HG03108 (cell line): ENCODE results near the gene ODF2.
"Not testable (repeated sequence)": the region's sequence is repeated elsewhere in the genome, so short reads cannot be mapped to it uniquely, and the experiment has no call there.

Experiments used
- ATAC-seq: cut with Tn5 transposase; IDR thresholded peaks from one replicate; pipeline ENCODE4 v1.9.1; 2021; ENCODE audit warnings: moderate library complexity; ENCODE audit not compliant: unreplicated experiment

ODF2 gene

GRCh38 chr9:128482186-128482585 lies 26.4 kb downstream of the ODF2 start:
- ATAC-seq: no peak

- no peak for ATAC-seq
Observed at GRCh38 chr9:128484686-128485413, 29.0 kb downstream of the ODF2 start.

GRCh38 chr9:128485414-128485855 lies 29.6 kb downstream of the ODF2 start:
- no peak for ATAC-seq

- no peak for ATAC-seq
Observed at GRCh38 chr9:128486201-128486600, 30.4 kb downstream of the ODF2 start.

GRCh38 chr9:128493424-128493823 lies 37.6 kb downstream of the ODF2 start:
- no peak for ATAC-seq

- no peak for ATAC-seq
Observed at GRCh38 chr9:128494108-128494745, 38.4 kb downstream of the ODF2 start.

- ATAC-seq: no peak
Observed at GRCh38 chr9:128494746-128495129, 38.9 kb downstream of the ODF2 start.

GRCh38 chr9:128495296-128495695 lies 39.5 kb downstream of the ODF2 start:
- ATAC-seq: no peak

GRCh38 chr9:128495804-128496417 lies 40.1 kb downstream of the ODF2 start:
- ATAC-seq: no peak

- no peak for ATAC-seq
Observed at GRCh38 chr9:128497824-128498610, 42.2 kb downstream of the ODF2 start.

GRCh38 chr9:128498911-128499310 lies 43.1 kb downstream of the ODF2 start:
- ATAC-seq: no peak

GRCh38 chr9:128499920-128500319 lies 44.1 kb downstream of the ODF2 start:
- no peak for ATAC-seq

- ATAC-seq: not testable (repeated sequence)
Observed at GRCh38 chr9:128503415-128503825, 47.6 kb downstream of the ODF2 start.

GRCh38 chr9:128503870-128504269 lies 48.1 kb downstream of the ODF2 start:
- ATAC-seq: no peak

- peak; percentile 87 for ATAC-seq
Observed at GRCh38 chr9:128504485-128505413, 48.9 kb downstream of the ODF2 start, which contains the start of gene GLE1. Gene GLE1, plus strand, starts transcription at chr9:128504719. Its CDS starts 87 bp downstream, at chr9:128504806.

GRCh38 chr9:128505414-128505765 lies 49.6 kb downstream of the ODF2 start:
- no peak for ATAC-seq

- not testable (repeated sequence) for ATAC-seq
Observed at GRCh38 chr9:128505906-128506305, 50.1 kb downstream of the ODF2 start.

- ATAC-seq: no peak
Observed at GRCh38 chr9:128512820-128513219, 57.0 kb downstream of the ODF2 start.

- ATAC-seq: no peak
Observed at GRCh38 chr9:128521956-128522355, 66.2 kb downstream of the ODF2 start.
